Measurements from ENCODE around the gene TCTN1.

The TCTN1 gene

GRCh38 chr12:110658242-110658641, 44.3 kb downstream of the TCTN1 start:
- no peak for TF ChIP-seq CTCF (conservative IDR thresholded peaks at IDR 0.05; ENCODE audit: low read depth, low read length)
- DNase-seq (ENCODE audit: low read depth), result no peak
- H3K4me3 ChIP-seq (ENCODE audit: low read depth, low read length), result no peak overlapping the region

GRCh38 chr12:110658878-110659277, 44.9 kb downstream of the TCTN1 start:
- no peak for TF ChIP-seq CTCF (conservative IDR thresholded peaks at IDR 0.05; ENCODE audit: low read depth, low read length)
- no peak for DNase-seq (ENCODE audit: low read depth)
- H3K4me3 ChIP-seq (ENCODE audit: low read depth, low read length), result no peak overlapping the region

- no peak overlapping the region for H3K4me3 ChIP-seq (ENCODE audit: low read depth, low read length)
- TF ChIP-seq CTCF (conservative IDR thresholded peaks at IDR 0.05; ENCODE audit: low read depth, low read length), result no peak
- DNase-seq (ENCODE audit: low read depth), result no peak
These were observed 47.5 kb downstream of the TCTN1 start for GRCh38 chr12:110661337-110661972.

GRCh38 chr12:110666892-110667291, 53.0 kb downstream of the TCTN1 start:
- no peak for TF ChIP-seq CTCF (conservative IDR thresholded peaks at IDR 0.05; ENCODE audit: low read depth, low read length)
- H3K4me3 ChIP-seq (ENCODE audit: low read depth, low read length), result no peak overlapping the region
- no peak for DNase-seq (ENCODE audit: low read depth)

GRCh38 chr12:110667671-110668070, 53.7 kb downstream of the TCTN1 start:
- no peak for TF ChIP-seq CTCF (conservative IDR thresholded peaks at IDR 0.05; ENCODE audit: low read depth, low read length)
- H3K4me3 ChIP-seq (ENCODE audit: low read depth, low read length), result no peak overlapping the region
- no peak for DNase-seq (ENCODE audit: low read depth)

- TF ChIP-seq CTCF (conservative IDR thresholded peaks at IDR 0.05; ENCODE audit: low read depth, low read length), result no peak
- no peak overlapping the region for H3K4me3 ChIP-seq (ENCODE audit: low read depth, low read length)
- DNase-seq (ENCODE audit: low read depth), result no peak
These were observed 54.7 kb downstream of the TCTN1 start for GRCh38 chr12:110668480-110669192.

- no peak overlapping the region for H3K4me3 ChIP-seq (ENCODE audit: low read depth, low read length)
- DNase-seq (ENCODE audit: low read depth), result no peak
- TF ChIP-seq CTCF (conservative IDR thresholded peaks at IDR 0.05; ENCODE audit: low read depth, low read length), result no peak
These were observed 55.2 kb downstream of the TCTN1 start for GRCh38 chr12:110669193-110669502.

Data from choroid plexus epithelial cell (primary cell).